Keratinocyte (primary cell): ENCODE measurements around the gene LGR6. TPM values are rescaled to one million over a fixed set of nuclear protein-coding genes. Genes with fewer than 3 reads are reported as not detected.

Source experiments
- DNase-seq: peaks from one replicate; pipeline ENCODE4 v3.0.0-alpha.2; 2011; ENCODE audit warnings: low read depth, missing footprints, low spot score
- FAIRE-seq: peaks from 2 replicates; lab custom pipeline; 2011; peaks lifted over from hg19 to GRCh38; lab: Jason Lieb, UNC
- H2AFZ ChIP-seq: 2 replicates; pipeline ENCODE4 v1.6.0; 2012; ENCODE audit warnings: low read length, control low read depth, inconsistent platforms; ENCODE audit not compliant: control insufficient read depth
- H3K27ac ChIP-seq: 2 replicates; pipeline ENCODE4 v1.5.1; 2011; ENCODE audit warnings: low read length; ENCODE audit not compliant: control insufficient read depth, insufficient read depth
- H3K27me3 ChIP-seq: 3 replicates; pipeline ENCODE4 v1.6.0; 2011; ENCODE audit warnings: low read length; ENCODE audit not compliant: control insufficient read depth, insufficient read depth; ENCODE audit errors: extremely low read depth
- H3K36me3 ChIP-seq, 2 experiments: 2 replicates in 1 of 2; 3 replicates in 1 of 2; pipeline ENCODE4 v1.5.1; 2011; ENCODE audit warnings: low read length in 2 of 2, mild to moderate bottlenecking in 1 of 2; ENCODE audit not compliant: control insufficient read depth in 2 of 2, insufficient read depth in 2 of 2; ENCODE audit errors: extremely low read depth in 1 of 2
- H3K4me1 ChIP-seq: 3 replicates; pipeline ENCODE4 v1.5.1; 2011; ENCODE audit warnings: low read length; ENCODE audit not compliant: control insufficient read depth, insufficient read depth; ENCODE audit errors: extremely low read depth
- H3K4me2 ChIP-seq: 3 replicates; pipeline ENCODE4 v1.6.0; 2011; ENCODE audit warnings: low read depth, low read length; ENCODE audit not compliant: control insufficient read depth, insufficient read depth; ENCODE audit errors: extremely low read depth
- H3K4me3 ChIP-seq, 3 experiments: fragments of 200-600 bp in 1 of 3; sonication (generic) in 1 of 3; 2 replicates in 2 of 3; 3 replicates in 1 of 3; pipeline ENCODE4 v1.5.1; 2011 to 2016; ENCODE audit warnings: low read length in 3 of 3, mild to moderate bottlenecking in 3 of 3, control low read depth in 2 of 3, inconsistent platforms in 1 of 3, low read depth in 1 of 3, mixed read lengths in 1 of 3, mixed run types in 1 of 3, moderate library complexity in 1 of 3; ENCODE audit not compliant: control insufficient read depth in 2 of 3, insufficient read depth in 2 of 3; ENCODE audit errors: extremely low read depth in 1 of 3
- H3K79me2 ChIP-seq: 2 replicates; pipeline ENCODE4 v1.6.0; 2012; ENCODE audit warnings: low read length; ENCODE audit not compliant: control insufficient read depth, insufficient read depth
- H3K9ac ChIP-seq: 3 replicates; pipeline ENCODE4 v1.6.0; 2011; ENCODE audit warnings: low read length; ENCODE audit not compliant: control insufficient read depth, insufficient read depth; ENCODE audit errors: extremely low read depth
- H3K9me1 ChIP-seq: 3 replicates; pipeline ENCODE4 v1.6.0; 2011; ENCODE audit warnings: low read length; ENCODE audit not compliant: control insufficient read depth, insufficient read depth; ENCODE audit errors: extremely low read depth
- H3K9me3 ChIP-seq: 2 replicates; pipeline ENCODE4 v1.5.1; 2012; ENCODE audit warnings: low read depth, low read length; ENCODE audit not compliant: control insufficient read depth
- H4K20me1 ChIP-seq: 3 replicates; pipeline ENCODE4 v1.6.0; 2011; ENCODE audit warnings: low read length; ENCODE audit not compliant: control insufficient read depth, insufficient read depth; ENCODE audit errors: extremely low read depth
- EZH2 ChIP-seq: IDR thresholded peaks from one replicate; pipeline ENCODE4 v1.6.1; 2012; ENCODE audit warnings: inconsistent platforms, mild to moderate bottlenecking, low read length, moderate library complexity
- dilution Hi-C: fragments of 300-500 bp; cut with MboI; formaldehyde crosslinking; loops from one replicate; pipeline ENCODE4 v1.7.0; 2020; ENCODE audit warnings: low sequenced_read_pairs; ENCODE audit not compliant: extremely low pct_ligation_motif_present
- polyA plus RNA-seq, 5 experiments: library from polyadenylated mRNA; depleted of rRNA in 3 of 5; stranded (reverse) in 3 of 5; stranded (forward) in 1 of 5; unstranded in 1 of 5; fragments of >200 nt; gene quantifications; 1 replicate in 1 of 5; 2 replicates in 3 of 5; 3 replicates in 1 of 5; pipeline versions ENCODE4 v1.2.1 to v1.2.3, GENCODE V29; 2011 to 2012; ENCODE audit warnings: missing spikeins in 2 of 5, low read depth in 1 of 5, low replicate concordance in 1 of 5
- TF ChIP-seq, protein P1 (sequence below), 3 experiments: IDR thresholded peaks in 1 of 3; conservative IDR thresholded peaks in 1 of 3; optimal IDR thresholded peaks in 1 of 3; 2 replicates in 2 of 3; 3 replicates in 1 of 3; pipeline versions ENCODE3 to v1.5.1; 2011; ENCODE audit warnings: low read length in 3 of 3, mild to moderate bottlenecking in 3 of 3, moderate library complexity in 2 of 3, control low read depth in 1 of 3, inconsistent platforms in 1 of 3; ENCODE audit not compliant: insufficient read depth in 2 of 3; ENCODE audit errors: extremely low read depth in 1 of 3

The LGR6 gene
- polyA plus RNA-seq, 1 donor (not counting 4 experiments of a cell fraction or from before 2014, with no cell fraction given): 0.42 TPM

GRCh38 chr1:202264300-202264699 is 70.7 kb downstream of the LGR6 start:
- TF ChIP-seq, protein P1, sequence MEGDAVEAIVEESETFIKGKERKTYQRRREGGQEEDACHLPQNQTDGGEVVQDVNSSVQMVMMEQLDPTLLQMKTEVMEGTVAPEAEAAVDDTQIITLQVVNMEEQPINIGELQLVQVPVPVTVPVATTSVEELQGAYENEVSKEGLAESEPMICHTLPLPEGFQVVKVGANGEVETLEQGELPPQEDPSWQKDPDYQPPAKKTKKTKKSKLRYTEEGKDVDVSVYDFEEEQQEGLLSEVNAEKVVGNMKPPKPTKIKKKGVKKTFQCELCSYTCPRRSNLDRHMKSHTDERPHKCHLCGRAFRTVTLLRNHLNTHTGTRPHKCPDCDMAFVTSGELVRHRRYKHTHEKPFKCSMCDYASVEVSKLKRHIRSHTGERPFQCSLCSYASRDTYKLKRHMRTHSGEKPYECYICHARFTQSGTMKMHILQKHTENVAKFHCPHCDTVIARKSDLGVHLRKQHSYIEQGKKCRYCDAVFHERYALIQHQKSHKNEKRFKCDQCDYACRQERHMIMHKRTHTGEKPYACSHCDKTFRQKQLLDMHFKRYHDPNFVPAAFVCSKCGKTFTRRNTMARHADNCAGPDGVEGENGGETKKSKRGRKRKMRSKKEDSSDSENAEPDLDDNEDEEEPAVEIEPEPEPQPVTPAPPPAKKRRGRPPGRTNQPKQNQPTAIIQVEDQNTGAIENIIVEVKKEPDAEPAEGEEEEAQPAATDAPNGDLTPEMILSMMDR (optimal IDR thresholded peaks at IDR 0.05 in 1 of 3, IDR thresholded peaks at IDR 0.05 in 1 of 3, conservative IDR thresholded peaks at IDR 0.05 in 1 of 3; ENCODE audit: extremely low read depth in 1 of 3, insufficient read depth in 2 of 3, low read length in 3 of 3): no peak
- no peak for TF ChIP-seq EZH2
- H3K4me2 ChIP-seq: no peak overlapping the region
- H3K27ac ChIP-seq: no peak overlapping the region
- FAIRE-seq (no peak), DNase-seq (no peak)
- no peak overlapping the region for H3K4me3 ChIP-seq
- H3K27me3 ChIP-seq: peaks cover 28% of the 10 kb centered on the region
- H3K36me3 ChIP-seq: no peaks in the 10 kb centered on the region
- H3K4me1 ChIP-seq: peaks cover 3% of the 10 kb centered on the region
- H3K79me2 ChIP-seq: no peaks in the 10 kb centered on the region
- H2AFZ ChIP-seq: no peak overlapping the region
- dilution Hi-C loops: no loop called here
- no peaks in the 10 kb centered on the region for H3K9me1 ChIP-seq
- H4K20me1 ChIP-seq: no peaks in the 10 kb centered on the region
- H3K9me3 ChIP-seq: no peaks in the 10 kb centered on the region
- H3K9ac ChIP-seq: no peak overlapping the region

GRCh38 chr1:202264726-202265125 is 71.1 kb downstream of the LGR6 start:
- dilution Hi-C loops: no loop called here
- Histone ChIP-seq H3K79me2 (no peaks in the 10 kb centered on the region), H3K4me1 (peaks cover 3% of the 10 kb centered on the region), H3K9me1 (no peaks in the 10 kb centered on the region), H4K20me1 (no peaks in the 10 kb centered on the region), H3K27ac (no peak overlapping the region), H3K9me3 (no peaks in the 10 kb centered on the region), H3K9ac (no peak overlapping the region), H3K4me3 (no peak overlapping the region), H3K36me3 (no peaks in the 10 kb centered on the region), H2AFZ (no peak overlapping the region), H3K4me2 (no peak overlapping the region), H3K27me3 (peaks cover 25% of the 10 kb centered on the region)
- DNase-seq (no peak), FAIRE-seq (no peak)
- no peak for TF ChIP-seq EZH2
- TF ChIP-seq, protein P1 (optimal IDR thresholded peaks at IDR 0.05 in 1 of 3, IDR thresholded peaks at IDR 0.05 in 1 of 3, conservative IDR thresholded peaks at IDR 0.05 in 1 of 3; ENCODE audit: extremely low read depth in 1 of 3, insufficient read depth in 2 of 3, low read length in 3 of 3): no peak
